ENCODE measurements around the gene MANSC4.

Gene MANSC4

DNA sequence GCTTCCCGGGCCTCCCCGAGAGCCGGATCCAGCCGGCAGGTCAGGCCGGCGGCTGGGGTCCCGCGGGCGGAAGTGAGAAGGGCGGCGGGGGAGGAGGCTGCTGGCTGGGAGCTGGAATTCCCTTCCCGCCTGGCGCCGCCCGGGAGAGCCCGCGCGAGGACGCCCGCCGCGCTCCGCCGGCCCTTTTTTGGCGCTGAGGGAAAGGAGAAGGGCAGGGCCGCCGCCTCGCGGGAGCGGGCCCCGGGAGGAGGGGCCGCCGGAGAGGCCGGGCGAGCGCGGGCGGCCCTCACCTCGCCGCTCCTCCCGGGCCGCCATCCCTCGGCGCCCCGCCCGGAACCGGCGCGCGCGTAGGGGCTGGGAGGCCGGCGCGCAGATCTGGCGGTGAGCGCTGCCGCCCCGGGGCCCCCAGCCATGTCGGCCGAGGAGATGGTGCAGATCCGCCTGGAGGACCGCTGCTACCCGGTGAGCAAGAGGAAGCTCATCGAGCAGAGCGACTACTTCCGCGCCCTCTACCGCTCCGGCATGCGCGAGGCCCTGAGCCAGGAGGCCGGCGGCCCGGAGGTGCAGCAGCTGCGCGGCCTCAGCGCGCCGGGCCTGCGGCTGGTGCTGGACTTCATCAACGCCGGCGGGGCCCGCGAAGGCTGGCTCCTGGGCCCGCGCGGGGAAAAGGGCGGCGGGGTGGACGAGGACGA, at the start of gene MANSC4, which contains the start of gene KLHL42:
TSS of gene MANSC4 (minus strand) at position 317 of the 692 bp plus-strand sequence. CDS start 8,960 bp downstream, outside the sequence.
TSS of gene KLHL42 (plus strand) at position 314 of the 692 bp plus-strand sequence. CDS start at position 412, 98 bp downstream.
- peak; percentile 41 for DNase-seq (ENCODE audit: low read depth)

DNA sequence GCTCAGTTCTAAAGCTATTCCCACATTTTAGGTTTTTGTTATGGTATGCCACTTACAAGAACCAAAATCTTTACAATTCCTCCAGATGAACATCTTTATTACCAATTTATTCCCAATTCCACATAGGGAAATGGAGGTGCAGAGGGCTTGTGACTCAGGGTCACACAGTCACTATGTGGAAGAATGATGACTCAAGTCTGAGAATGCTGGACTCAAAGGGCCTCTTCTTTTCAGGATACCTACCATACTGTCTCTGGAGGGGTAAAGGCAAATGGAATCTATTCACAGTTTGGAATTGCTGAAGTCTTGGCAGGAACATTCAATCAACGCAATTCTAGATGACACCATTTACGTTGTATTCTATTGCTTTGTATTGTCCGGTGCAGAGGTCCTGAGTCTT, 48.2 kb upstream of the MANSC4 start:
- DNase-seq (ENCODE audit: low read depth) = no peak

DNA sequence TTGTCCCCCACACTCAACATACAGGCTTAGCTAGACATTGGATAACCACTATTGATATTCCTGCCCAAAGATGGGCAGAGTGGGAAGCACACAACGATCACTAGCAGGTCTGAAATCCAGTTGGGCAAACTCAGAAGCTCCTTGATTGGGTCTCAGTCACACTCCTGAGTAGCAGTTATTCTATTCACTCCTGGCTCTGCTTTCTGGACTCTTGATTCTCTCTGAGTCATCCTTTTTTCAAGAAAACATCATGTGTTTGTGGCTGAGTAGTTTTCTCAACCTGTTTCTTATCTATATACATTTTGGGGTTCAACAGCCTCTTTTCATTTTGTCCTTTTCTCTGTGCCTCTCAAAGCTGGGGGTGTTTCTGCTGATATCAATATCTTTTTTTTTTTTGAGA, 46.0 kb upstream of the MANSC4 start:
- DNase-seq (ENCODE audit: low read depth) = no peak

DNA sequence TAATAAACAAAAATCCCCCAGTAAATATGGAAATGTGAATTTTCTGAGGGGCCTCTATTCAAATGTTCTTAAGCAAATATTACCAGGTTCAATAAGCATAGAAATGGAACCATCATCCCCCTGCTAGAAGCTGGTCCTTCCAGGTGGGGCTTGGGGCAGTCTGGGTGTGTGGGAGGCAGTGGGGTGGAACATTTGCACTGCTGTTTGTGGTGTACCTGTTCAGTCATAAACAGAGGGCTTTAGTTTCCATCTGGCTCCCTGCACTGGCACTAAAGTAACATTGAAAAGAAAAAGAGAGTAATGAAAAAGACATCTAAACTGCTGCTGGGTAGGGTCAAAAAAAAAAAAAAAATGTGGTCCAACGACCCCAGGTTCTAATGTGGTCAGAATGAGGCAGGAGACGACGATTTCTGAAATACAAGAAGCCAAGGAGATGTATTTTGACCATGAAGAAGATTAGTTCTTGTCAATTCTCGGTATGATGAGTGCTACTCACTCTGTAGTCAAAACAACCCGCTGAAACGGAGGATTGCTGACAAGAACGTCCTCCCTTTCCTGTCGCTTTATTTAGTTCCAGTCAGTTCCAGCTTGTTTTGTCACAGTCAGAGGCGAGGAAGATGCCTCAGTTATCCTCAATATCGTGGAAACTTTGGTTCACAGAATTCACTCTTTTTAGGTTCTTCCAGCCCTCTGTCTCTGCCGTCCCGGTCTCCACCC, 44.2 kb upstream of the MANSC4 start:
- DNase-seq (ENCODE audit: low read depth) = no peak

DNA sequence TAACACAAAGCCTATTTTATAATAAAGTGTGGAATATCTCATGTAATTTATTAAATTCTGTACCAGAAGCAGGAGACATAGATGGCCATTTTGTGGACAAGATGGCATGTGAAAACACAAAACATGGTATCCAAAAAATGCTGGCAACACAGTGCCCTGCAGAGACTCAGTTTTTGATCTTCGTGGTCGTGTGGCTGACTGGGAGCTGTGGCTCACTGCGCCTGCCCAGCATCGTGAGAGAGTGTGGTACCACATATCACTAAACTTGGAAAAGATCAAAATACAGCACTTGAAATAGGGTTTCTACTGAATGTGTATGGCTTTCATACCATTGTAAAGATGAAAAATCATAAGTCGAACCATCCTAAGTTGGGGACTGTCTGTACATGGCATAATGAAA, 43.0 kb upstream of the MANSC4 start:
- DNase-seq (ENCODE audit: low read depth) = no peak

DNA sequence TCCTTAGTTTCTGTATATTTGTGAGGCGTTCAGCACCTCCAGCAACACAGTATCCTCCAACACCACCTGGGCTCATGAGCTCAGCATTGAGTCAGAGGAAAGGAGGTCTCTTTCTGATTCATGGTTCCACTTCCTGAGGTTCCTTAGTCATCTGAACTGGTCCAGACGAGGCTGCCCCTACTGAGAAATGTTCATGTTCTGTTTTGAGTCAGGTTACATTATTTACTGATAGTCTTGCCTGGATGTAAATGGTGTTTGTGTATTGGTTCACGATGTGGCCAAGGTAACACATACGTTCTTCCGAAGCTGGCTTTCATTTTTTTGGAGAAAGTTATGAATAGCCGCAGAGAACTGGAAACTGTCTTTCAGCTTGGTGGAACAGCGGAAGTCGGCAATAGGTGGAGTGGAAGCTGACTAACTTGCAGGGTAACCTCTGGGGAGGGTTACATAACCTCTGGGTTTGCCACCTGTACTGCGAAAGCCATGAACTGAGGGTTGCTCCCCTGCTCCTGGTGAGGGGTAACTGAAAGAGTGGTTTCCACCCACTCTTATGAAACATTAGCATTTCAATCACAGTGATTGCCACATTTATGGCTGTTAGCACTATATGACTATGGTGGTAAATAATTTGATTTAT, 42.2 kb upstream of the MANSC4 start:
- peak; percentile 24 for DNase-seq (ENCODE audit: low read depth)

DNA sequence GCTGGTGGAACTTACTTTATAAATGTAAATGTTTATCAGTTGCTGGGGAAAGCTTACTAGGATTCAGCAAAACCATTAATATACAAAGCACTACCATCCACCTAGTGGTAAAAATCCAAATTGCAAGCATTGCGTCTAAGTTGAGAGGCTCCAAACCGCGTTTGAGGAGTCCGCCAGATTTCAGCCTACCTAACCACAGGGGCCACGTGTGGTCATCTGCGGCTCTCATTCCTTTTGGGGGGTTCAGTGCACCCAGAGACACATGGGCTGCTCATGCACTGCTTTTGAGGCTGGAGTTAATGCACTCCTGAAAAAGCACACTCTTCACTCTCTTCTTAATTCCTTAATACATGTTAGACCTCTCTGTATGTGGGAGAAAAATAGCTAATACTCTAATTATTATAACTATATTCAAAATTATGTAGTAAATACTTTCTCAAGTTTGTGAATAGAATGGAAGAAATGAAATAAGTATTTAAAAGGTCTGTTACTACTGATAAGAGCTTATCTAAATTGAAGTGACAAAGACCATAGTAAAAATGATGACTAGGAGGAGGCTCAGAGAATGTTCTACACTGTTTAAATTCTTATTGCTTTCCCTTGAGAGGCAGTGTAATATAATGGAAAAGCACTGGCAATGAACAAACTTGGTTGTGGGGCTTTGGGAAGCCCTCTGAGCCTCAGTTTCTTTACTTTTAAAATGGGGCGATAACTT, 41.4 kb upstream of the MANSC4 start:
- DNase-seq (ENCODE audit: low read depth) = no peak

DNA sequence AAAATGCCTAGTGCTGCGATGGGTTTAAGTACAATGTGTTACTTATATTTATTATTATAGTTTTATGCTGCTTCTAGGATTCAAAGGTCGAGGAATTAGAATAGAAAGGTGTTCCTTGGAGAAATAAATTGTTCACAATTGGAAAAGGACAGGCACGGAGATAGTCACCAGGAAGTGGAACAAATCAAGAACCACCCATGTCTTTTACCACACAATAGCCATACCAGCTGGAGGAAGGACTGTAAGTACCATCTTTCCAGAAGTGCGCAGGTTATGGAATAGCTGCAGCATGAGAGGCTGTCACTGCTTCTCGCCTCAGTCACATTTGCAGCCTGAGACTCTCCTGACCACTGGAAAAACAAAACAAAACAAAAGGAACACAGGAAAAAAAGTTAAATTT, 40.5 kb upstream of the MANSC4 start:
- DNase-seq (ENCODE audit: low read depth) = no peak

DNA sequence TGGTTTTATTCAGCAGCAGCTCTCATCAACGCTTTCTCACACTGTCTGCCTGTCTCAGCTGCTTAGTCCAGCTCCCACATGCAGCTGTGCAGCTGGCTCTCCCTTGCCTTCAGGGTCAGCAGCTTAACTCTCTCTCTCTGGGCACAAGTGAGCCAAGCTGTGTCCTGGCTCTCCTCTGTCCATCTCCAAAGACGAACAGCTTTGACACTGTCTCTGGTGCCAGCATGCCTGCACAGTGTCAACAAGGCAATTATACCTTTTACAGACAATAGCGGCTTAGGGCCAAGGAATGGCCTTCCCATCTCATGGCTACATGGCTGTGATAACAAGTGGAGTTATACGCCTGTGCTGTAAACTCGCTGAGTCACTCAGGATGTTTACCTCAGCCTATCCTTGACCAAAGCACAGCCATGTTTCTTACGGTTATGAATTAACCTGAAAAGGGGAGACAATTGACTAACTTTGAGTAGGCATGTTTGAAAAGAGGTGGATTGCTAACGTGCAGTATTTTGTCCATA, 38.4 kb upstream of the MANSC4 start:
- no peak for DNase-seq (ENCODE audit: low read depth)

DNA sequence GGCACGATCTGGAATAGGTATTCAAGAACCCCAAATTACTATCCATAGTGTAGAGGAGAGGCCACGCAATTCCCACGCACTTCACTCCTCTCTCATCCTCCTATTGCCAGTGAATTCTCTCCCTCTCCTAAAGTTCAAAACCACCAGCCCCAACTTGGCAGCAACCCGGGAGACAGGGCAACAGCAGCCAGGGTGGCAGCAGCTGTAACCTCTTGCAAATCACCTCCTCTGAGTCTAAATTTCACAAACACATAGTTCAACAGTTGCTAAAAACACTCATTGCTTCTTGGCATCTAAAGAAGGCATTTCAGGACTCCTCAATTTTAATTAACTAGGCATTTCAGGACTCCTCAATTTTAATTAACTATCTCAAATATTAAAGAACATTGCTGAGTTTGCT, 37.7 kb upstream of the MANSC4 start:
- no peak for DNase-seq (ENCODE audit: low read depth)

DNA sequence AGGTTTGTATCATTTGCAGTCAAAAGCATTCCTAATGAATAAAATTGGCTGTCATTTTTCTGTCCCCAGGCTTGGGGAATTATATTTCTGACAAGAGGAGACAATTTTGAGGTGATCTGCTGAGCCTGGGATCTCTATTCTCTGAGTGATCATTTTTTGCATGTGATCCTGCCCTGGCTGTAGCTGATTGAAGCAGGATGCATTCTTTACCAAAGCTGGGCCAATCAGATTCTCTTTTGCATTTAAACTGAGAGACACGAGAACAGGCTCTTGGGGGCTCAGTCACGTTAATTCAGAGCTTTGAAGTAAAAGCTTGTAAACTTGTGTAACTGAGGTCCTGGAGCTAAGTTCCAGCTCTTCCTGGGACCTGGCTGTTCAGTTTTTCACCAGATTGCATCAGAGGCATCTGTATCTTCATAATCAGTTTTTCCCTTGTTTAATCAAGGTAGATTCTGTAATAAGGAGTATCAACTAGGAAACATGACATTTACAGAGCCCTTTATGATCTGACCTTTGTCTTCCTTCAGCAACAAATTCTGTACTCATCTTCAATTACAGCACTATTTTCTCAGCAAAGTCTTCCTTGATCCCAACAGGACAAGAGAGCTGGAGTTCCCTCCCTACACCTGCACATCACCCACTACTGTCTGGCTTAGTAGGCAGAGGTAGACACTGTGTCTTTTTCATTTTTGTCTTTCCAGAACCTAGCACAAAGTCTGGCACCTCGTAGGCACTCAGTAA, 35.0 kb upstream of the MANSC4 start:
- DNase-seq (ENCODE audit: low read depth) = no peak

DNA sequence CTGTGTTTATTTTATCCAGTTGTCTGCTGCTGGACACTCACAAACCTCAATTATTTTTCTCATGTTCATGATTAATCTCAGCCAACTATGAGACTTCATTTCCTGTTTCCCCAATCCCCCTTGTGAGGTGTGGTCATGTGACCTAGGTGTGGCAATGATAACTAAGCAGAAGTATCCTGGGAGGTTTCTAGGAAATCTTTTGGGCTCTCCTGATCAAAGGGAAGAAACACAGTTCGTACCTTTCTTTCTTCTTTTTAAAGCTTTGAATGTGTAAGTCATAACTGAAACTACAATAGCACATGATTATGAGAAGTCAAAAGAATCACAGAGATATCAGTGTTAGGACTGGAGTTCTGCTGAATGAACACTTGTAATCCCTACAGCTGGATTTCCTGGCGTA, 34.4 kb upstream of the MANSC4 start:
- no peak for DNase-seq (ENCODE audit: low read depth)

DNA sequence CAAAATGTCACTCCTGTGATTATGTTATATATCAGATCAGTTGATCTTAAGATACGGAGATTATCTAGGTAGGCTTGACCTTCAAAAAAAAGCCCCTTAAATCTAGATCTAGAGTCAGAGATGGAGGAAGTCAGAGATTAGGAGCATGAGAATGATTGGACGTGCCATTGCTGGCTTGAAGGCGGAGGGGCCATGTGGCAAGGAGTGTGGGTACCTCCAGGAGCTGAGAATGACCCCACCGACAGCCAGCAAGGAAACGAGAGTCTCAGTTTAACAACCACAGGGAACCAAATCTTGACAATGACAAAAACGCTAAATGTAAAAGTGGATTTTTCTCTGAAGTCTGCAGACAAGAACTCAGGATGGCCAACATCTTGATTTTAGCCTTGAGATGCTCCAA, 32.5 kb upstream of the MANSC4 start:
- DNase-seq (ENCODE audit: low read depth) = no peak

DNA sequence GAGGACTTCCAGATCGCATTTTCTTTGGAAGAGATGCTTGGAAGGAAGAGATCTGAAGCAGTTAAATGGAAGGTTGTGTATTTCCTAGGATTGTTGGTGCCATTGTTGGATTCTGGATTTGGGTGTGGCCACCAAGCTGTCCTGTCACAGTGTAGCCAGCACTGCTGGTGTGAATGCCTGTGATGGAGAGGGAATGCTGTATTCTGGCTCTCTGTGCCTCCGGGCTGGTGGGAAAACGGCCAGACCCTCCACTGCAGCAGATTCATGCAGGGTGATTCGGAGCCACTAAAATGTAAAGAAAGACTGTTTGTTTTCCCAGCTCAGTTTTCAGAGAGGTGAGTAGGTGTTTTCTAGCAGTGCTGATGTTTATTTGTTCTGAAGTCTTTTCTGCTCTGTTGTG, 30.7 kb upstream of the MANSC4 start:
- DNase-seq (ENCODE audit: low read depth) = no peak

DNA sequence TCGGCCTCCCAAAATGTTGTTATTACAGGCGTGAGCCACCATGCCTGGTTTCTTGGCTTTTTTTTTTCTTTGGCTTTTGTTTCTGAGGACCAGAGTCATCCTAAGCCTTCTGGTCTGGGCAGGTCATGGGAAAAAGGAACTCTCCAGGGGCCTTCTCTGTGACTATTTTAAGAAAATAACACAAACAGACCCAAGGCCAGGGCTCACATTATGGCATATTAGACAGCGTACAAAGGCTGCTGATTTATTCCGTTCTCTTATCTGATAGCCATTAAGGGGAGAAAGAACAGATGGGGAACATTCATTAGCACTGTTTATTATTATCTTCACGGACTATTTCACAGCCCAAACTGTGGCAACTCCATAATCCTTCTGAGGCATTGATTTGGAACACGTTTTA, 28.8 kb upstream of the MANSC4 start:
- DNase-seq (ENCODE audit: low read depth) = no peak

DNA sequence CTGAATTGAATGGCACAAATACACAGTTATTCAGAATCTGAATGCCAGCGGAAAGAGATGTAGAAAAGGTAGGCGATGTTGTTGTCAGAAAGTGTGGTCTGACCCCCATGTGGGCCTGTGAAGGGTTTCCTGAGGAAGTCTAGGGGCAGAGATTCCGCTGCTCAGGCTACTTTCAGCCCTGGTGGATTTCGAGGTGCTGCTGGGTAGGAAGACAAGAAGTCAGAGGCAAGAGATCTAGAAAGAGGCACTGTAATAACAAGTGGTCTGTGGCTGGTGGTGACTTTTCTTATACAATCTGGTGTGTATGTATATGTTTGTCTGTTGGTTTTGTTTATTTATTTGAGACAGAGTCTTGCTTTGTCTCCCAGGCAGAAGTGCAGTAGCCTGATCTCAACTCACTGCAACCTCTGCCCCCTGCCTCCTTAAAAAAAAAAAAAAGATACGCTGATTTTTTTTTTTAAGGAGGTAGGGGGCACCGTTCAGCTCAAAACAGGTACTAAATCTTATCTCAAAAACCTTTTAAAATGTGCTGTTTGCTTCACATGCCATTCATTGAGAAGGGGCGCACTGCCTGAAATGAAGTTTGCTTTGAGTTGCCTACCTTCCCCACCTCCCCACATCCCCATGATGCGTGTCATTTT, 27.1 kb upstream of the MANSC4 start:
- no peak for DNase-seq (ENCODE audit: low read depth)

DNA sequence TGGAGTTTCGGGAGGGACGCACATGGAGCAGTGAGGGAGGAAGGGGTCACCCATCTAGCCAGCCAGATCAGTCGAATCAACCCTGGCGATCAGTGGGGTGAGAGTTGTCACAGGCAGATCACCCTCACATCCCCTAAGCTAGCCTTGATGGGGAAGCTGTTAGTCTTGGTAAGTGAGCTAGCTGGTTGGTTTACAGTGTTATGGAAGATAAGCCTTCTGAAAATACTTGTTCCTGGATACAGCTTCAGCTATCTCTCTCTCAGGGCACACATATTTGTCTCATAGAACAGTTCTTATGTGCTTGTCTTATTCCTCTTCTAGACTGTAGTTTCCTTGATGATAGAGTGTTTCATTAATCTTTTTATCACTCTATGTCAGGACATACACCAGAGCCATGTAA, 26.2 kb upstream of the MANSC4 start:
- no peak for DNase-seq (ENCODE audit: low read depth)

DNA sequence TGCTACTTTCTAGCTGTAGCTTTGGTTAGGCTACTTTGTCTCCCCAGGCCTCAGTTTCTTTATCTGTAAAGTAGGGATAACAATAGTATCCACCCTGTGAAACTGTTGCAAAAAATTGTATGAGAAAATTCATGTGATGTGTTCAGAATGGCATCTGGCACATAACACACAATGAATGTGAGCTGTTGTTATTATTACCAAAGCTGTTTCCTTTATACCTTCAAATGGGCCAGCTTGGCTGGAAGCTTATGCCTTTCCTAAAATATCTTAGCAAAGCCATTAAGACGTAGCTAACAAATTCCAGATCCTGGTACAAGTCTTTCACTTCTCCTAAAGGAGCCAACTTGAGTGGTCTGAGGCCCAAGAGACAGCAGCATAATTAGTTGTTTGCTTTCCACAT, 25.2 kb upstream of the MANSC4 start:
- no peak for DNase-seq (ENCODE audit: low read depth)

DNA sequence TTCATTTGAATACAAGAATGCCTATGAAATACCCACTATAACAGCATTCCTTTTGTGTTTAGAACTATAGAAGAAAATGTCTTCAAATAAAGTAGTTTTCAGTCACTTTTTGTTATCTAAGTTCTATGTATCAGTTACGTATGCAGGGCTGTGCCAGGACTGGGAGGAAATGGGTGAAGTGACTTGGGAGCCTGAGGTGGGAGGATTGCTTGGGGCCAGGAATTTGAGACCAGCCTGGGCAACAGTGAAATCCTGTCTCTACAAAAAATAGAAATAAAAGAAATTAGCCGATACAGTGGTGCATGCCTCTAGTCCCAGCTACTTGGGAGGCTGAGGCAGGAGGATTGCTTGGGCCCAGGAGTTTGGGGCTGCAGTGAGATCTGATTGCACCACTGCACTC, 22.9 kb upstream of the MANSC4 start:
- no peak for DNase-seq (ENCODE audit: low read depth)

DNA sequence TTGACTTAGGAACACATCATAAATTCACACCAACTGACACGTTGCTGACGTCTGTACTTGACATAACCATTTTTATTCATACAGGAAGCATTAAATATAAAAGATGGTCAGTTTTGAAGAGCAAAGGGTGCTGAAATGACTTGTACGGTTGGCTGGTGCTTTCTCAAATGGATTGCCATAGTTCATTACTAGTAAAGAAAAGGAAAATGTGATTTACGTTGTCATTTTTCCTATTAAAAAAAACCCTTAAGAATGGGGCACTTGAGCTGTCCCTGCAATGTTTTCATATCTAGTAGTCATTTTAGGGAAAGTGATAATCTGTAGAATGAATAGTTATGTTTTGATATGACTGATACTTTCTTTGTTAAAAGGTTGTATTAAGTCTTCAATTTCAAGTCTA, 22.5 kb upstream of the MANSC4 start:
- DNase-seq (ENCODE audit: low read depth) = no peak

DNA sequence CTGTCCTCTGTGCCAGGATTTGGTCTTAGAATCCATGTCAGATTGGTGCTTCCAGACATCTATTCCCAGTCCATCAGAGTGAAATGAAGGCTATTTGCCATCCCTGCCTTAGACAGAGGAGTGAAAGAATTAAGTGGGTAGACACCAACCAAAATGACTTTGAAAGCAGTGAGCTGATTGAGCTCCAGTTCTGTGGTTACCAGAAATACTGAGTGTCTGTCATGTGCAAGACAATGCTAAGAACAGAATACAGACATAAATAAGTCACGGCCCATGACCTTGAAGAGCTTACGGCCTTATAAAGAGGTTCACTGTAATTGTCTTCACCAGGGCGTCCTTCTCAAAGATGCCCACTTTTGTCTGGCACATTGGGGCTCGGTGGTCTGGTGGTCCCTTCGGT, 21.6 kb upstream of the MANSC4 start:
- DNase-seq (ENCODE audit: low read depth) = no peak
